Bronchial epithelial cell (primary cell): ENCODE data around the gene CMKLR1. TPM values are rescaled to one million over a fixed set of nuclear protein-coding genes. Genes with fewer than 3 reads are reported as not detected.
A peak's percentile ranks its signal among the peaks of the same experiment; 100 is the strongest.

Source experiments
- DNase-seq: peaks from one replicate; pipeline ENCODE4 v3.0.0-alpha.2; 2010; ENCODE audit warnings: low read depth
- FAIRE-seq: peaks from 2 replicates; lab custom pipeline; 2011; peaks lifted over from hg19 to GRCh38; lab: Jason Lieb, UNC
- H3K27me3 ChIP-seq: 2 replicates; pipeline ENCODE4 v1.5.1; 2011; ENCODE audit warnings: low read length; ENCODE audit not compliant: control insufficient read depth, insufficient read depth
- H3K36me3 ChIP-seq: 2 replicates; pipeline ENCODE4 v1.5.1; 2011; ENCODE audit warnings: low read length; ENCODE audit not compliant: control insufficient read depth, insufficient read depth
- H3K4me3 ChIP-seq: 2 replicates; pipeline ENCODE4 v1.5.1; 2011; ENCODE audit warnings: mild to moderate bottlenecking, low read depth, low read length, control low read depth
- CTCF ChIP-seq: IDR thresholded peaks from 2 replicates; pipeline ENCODE4 v1.5.1; 2011; ENCODE audit warnings: mild to moderate bottlenecking, moderate library complexity, low read length, control low read depth, inconsistent platforms; ENCODE audit not compliant: insufficient read depth, severe bottlenecking
- total RNA-seq: library from RNA; depleted of rRNA; stranded (reverse); fragments of >200 nt; gene quantifications from 2 replicates; pipeline ENCODE4 v1.2.1, GENCODE V29; 2014

The CMKLR1 gene
- total RNA-seq, 1 donor from 2014 or later: not detected

- H3K27me3 ChIP-seq: no peaks in the 10 kb centered on the region
- H3K36me3 ChIP-seq: no peaks in the 10 kb centered on the region
- no peak for TF ChIP-seq CTCF
- DNase-seq: no peak
- H3K4me3 ChIP-seq: no peak overlapping the region
- FAIRE-seq: no peak
Observed at GRCh38 chr12:108368089-108368488, 29.0 kb upstream of the CMKLR1 start.

DNA sequence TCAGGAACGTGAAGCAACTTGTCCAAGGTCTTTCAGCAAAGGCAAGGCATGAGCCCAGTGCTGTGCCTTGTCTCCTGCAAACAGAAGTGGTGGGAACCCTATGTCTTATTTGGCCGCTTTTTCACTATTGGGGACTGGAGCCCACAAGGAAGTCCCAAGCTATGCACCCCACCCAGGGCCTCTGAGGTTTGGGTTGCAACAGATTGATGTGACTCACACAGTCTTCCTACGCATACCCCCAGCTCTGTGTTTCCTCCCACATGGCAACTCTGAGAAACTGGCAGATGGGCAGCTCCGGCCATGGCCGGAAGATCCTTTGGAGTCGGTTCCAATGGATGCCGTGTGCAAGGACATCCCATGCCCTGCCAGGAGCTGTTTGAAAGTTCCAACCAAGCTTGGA lies 28.3 kb upstream of the CMKLR1 start:
- TF ChIP-seq CTCF: no peak
- Histone ChIP-seq H3K36me3 (no peaks in the 10 kb centered on the region), H3K4me3 (no peak overlapping the region), H3K27me3 (no peaks in the 10 kb centered on the region)
- FAIRE-seq (no peak), DNase-seq (no peak)

- Histone ChIP-seq H3K27me3 (no peaks in the 10 kb centered on the region), H3K4me3 (no peak overlapping the region), H3K36me3 (no peaks in the 10 kb centered on the region)
- FAIRE-seq: no peak
- no peak for TF ChIP-seq CTCF
- no peak for DNase-seq
Observed at GRCh38 chr12:108365324-108365723, 26.2 kb upstream of the CMKLR1 start.

GRCh38 chr12:108364879-108365278 lies 25.8 kb upstream of the CMKLR1 start:
- H3K4me3 ChIP-seq: no peak overlapping the region
- no peak for DNase-seq
- TF ChIP-seq CTCF: no peak
- H3K36me3 ChIP-seq: no peaks in the 10 kb centered on the region
- FAIRE-seq: no peak
- no peaks in the 10 kb centered on the region for H3K27me3 ChIP-seq

- Histone ChIP-seq H3K36me3 (no peaks in the 10 kb centered on the region), H3K27me3 (no peaks in the 10 kb centered on the region), H3K4me3 (no peak overlapping the region)
- DNase-seq (no peak), FAIRE-seq (peak; percentile 99)
- TF ChIP-seq CTCF: no peak
Observed at GRCh38 chr12:108363565-108363964, 24.5 kb upstream of the CMKLR1 start.

DNA sequence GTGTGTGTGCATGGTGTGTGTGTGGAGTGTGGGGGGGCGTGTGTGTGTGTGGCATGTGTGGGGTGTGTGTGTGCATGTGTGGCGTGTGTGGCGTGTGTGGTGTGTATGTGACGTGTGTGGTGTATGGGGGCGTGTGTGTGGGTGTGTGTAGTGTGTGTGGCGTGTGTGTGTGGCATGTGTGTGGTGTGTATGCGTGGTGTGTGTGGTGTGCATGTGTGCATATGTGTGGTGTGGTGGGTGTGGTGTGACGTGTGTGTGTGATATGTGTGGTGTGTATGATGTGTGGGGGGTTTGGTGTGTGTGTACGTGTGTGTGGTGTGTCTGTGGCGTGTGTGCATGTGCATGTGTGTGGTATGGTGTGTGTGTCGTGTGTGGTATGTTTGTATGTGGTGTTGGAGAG lies 24.1 kb upstream of the CMKLR1 start:
- DNase-seq: no peak
- FAIRE-seq: no peak

More for the DNA sequence above, 24.1 kb upstream of the CMKLR1 start:
- Histone ChIP-seq H3K27me3 (no peaks in the 10 kb centered on the region), H3K36me3 (no peaks in the 10 kb centered on the region), H3K4me3 (no peak overlapping the region)
- no peak for TF ChIP-seq CTCF
